ENCODE results near the gene DIAPH2.

- no peak for TF ChIP-seq CTCF (IDR thresholded peaks at IDR 0.05 in 8 of 11, conservative IDR thresholded peaks at IDR 0.05 in 3 of 11)
- TF ChIP-seq POLR2A (IDR thresholded peaks at IDR 0.05), result no peak
These were observed 273.1 kb downstream of the DIAPH2 start for GRCh38 chrX:96957718-96958117.

Data from spleen (tissue), 7 donors.